Panc1 (cell line): ENCODE data around the gene DPYD. TPM values are rescaled to one million over a fixed set of nuclear protein-coding genes. Genes with fewer than 3 reads are reported as not detected.

ENCODE experiments used
- ATAC-seq: fragments of 200-7000 bp; cut with Tn5 transposase; 2 replicates; pipeline ENCODE4 v1.9.1; 2020; ENCODE audit warnings: mild to moderate bottlenecking, moderate library complexity
- BruUV-seq: library from RNA; stranded (reverse); fragments of 400-500 nt; replicated peaks from 2 replicates; lab custom pipeline; 2021; lab: Mats Ljungman, UMichigan
- CTCF ChIA-PET: fragments of 300-600 bp; sonication (Branson Sonifier 250); formaldehyde crosslinking; loops from one replicate; lab custom pipeline; 2022; ENCODE audit warnings: antibody characterized with exemption; lab: Charles Lee
- POLR2A ChIA-PET: fragments of 300-600 bp; sonication (Branson Sonifier 250); formaldehyde crosslinking; loops from one replicate; lab custom pipeline; 2022; ENCODE audit warnings: antibody characterized with exemption; lab: Charles Lee
- DNase-seq: peaks from one replicate; pipeline ENCODE4 v3.0.0-alpha.2; 2010; ENCODE audit warnings: low read depth, low spot score
- H3K27ac ChIP-seq: 2 replicates; pipeline ENCODE4 v1.5.1; 2011; ENCODE audit warnings: mild to moderate bottlenecking, low read length, inconsistent platforms
- H3K27me3 ChIP-seq: fragments of 200-500 bp; sonication (Bioruptor generic); 2 replicates; pipeline ENCODE4 v1.6.0; 2014; ENCODE audit warnings: low read length, inconsistent platforms; ENCODE audit not compliant: control insufficient read depth, insufficient read depth
- H3K36me3 ChIP-seq: fragments of 200-500 bp; sonication (Bioruptor generic); 2 replicates; pipeline ENCODE4 v1.5.1; 2014; ENCODE audit warnings: inconsistent platforms, mild to moderate bottlenecking, low read length, moderate library complexity; ENCODE audit not compliant: control insufficient read depth, insufficient read depth
- H3K4me1 ChIP-seq: 2 replicates; pipeline ENCODE4 v1.5.1; 2011; ENCODE audit warnings: inconsistent platforms, mild to moderate bottlenecking, low read length, moderate library complexity; ENCODE audit not compliant: control insufficient read depth, insufficient read depth
- H3K4me3 ChIP-seq, 2 experiments: 2 replicates each; pipeline ENCODE4 v1.5.1; 2011 to 2012; ENCODE audit warnings: low read depth in 2 of 2, low read length in 2 of 2, mild to moderate bottlenecking in 2 of 2, inconsistent platforms in 1 of 2, moderate library complexity in 1 of 2
- H3K9me3 ChIP-seq: fragments of 200-500 bp; sonication (Bioruptor generic); 2 replicates; pipeline ENCODE4 v1.5.1; 2014; ENCODE audit warnings: low read depth, mild to moderate bottlenecking, inconsistent platforms, low read length, moderate library complexity; ENCODE audit not compliant: control insufficient read depth, insufficient read depth
- POLR2AphosphoS5 ChIP-seq: IDR thresholded peaks from 2 replicates; pipeline ENCODE4 v1.6.1; 2012; ENCODE audit warnings: mild to moderate bottlenecking, low read depth, low read length, moderate library complexity
- SIN3A ChIP-seq: IDR thresholded peaks from 2 replicates; pipeline ENCODE4 v1.6.1; 2012; ENCODE audit warnings: low read depth, mild to moderate bottlenecking, low read length, moderate library complexity, borderline replicate concordance; ENCODE audit not compliant: insufficient read depth
- TCF7L2 ChIP-seq: IDR thresholded peaks from 2 replicates; pipeline ENCODE4 v1.6.1; 2011; ENCODE audit warnings: mild to moderate bottlenecking, low read depth, low read length, inconsistent platforms
- in situ Hi-C: cut with HindIII; loops from 2 replicates; pipeline ENCODE4 v1.10.0; 2016; ENCODE audit warnings: low sequenced_read_pairs, low pct_unique_long_range_greater_than_20kb
- intact Hi-C: fragments of 100-400 bp; cut with micrococcal nuclease; formaldehyde crosslinking; loops from one replicate; pipeline ENCODE4 v1.10.0; 2022; ENCODE audit not compliant: unreplicated experiment
- total RNA-seq: library from RNA; stranded (reverse); gene quantifications from one replicate; pipeline ENCODE4 v1.2.1, GENCODE V29; 2021; ENCODE audit not compliant: unreplicated experiment
- TF ChIP-seq, protein P1 (sequence below), 2 experiments: IDR thresholded peaks; 2 replicates each; pipeline ENCODE4 v1.6.1; 2011 to 2012; ENCODE audit warnings: low read depth in 2 of 2, control low read depth in 1 of 2, low read length in 1 of 2, mild to moderate bottlenecking in 1 of 2, moderate library complexity in 1 of 2; ENCODE audit not compliant: insufficient read depth in 1 of 2
- TF ChIP-seq, protein P2 (sequence below): fragments of 450-650 bp; IDR thresholded peaks from 2 replicates; pipeline ENCODE4 v1.5.1; 2017; ENCODE audit warnings: mild to moderate bottlenecking

Gene DPYD
- total RNA-seq, 1 experiment from 2014 or later = 2.0 TPM

DNA sequence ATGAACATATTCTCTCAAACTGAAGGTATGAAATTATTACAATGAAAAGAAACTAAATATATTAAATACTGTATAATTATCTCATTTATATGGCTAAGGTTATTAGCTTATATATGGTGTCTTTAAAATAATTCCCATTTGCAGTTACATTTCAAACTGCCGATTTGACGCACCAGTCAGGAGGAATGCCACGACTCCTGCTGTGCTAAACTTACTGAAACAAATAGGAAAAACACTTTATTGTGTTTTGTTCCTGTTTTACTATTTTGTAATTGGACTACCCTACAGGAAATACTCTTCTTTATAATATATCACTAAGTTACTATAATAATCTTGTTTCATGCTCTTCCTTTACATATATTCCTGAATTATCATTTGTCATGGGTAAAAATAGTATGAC lies 117.8 kb downstream of the DPYD start:
- H3K4me1 ChIP-seq = no peaks in the 10 kb centered on the region
- ATAC-seq (no peak), DNase-seq (no peak)
- no peaks in the 10 kb centered on the region for H3K27me3 ChIP-seq
- POLR2A ChIA-PET = no interaction called here
- CTCF ChIA-PET = no interaction called here
- intact Hi-C loops (loop anchor here (10.0 kb wide), 1 partner anchor 838 kb away; no protein-coding TSS in a partner anchor), in situ Hi-C loops (no loop called here)
- no peak overlapping the region for H3K27ac ChIP-seq
- no peaks in the 10 kb centered on the region for H3K9me3 ChIP-seq
- TF ChIP-seq POLR2AphosphoS5 = no peak
- no peak for TF ChIP-seq SIN3A
- TF ChIP-seq, protein P1, sequence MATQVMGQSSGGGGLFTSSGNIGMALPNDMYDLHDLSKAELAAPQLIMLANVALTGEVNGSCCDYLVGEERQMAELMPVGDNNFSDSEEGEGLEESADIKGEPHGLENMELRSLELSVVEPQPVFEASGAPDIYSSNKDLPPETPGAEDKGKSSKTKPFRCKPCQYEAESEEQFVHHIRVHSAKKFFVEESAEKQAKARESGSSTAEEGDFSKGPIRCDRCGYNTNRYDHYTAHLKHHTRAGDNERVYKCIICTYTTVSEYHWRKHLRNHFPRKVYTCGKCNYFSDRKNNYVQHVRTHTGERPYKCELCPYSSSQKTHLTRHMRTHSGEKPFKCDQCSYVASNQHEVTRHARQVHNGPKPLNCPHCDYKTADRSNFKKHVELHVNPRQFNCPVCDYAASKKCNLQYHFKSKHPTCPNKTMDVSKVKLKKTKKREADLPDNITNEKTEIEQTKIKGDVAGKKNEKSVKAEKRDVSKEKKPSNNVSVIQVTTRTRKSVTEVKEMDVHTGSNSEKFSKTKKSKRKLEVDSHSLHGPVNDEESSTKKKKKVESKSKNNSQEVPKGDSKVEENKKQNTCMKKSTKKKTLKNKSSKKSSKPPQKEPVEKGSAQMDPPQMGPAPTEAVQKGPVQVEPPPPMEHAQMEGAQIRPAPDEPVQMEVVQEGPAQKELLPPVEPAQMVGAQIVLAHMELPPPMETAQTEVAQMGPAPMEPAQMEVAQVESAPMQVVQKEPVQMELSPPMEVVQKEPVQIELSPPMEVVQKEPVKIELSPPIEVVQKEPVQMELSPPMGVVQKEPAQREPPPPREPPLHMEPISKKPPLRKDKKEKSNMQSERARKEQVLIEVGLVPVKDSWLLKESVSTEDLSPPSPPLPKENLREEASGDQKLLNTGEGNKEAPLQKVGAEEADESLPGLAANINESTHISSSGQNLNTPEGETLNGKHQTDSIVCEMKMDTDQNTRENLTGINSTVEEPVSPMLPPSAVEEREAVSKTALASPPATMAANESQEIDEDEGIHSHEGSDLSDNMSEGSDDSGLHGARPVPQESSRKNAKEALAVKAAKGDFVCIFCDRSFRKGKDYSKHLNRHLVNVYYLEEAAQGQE (IDR thresholded peaks at IDR 0.05; ENCODE audit: insufficient read depth in 1 of 2, low read depth in 2 of 2, low read length in 1 of 2) = no peak
- TF ChIP-seq TCF7L2 = no peak
- TF ChIP-seq, protein P2, sequence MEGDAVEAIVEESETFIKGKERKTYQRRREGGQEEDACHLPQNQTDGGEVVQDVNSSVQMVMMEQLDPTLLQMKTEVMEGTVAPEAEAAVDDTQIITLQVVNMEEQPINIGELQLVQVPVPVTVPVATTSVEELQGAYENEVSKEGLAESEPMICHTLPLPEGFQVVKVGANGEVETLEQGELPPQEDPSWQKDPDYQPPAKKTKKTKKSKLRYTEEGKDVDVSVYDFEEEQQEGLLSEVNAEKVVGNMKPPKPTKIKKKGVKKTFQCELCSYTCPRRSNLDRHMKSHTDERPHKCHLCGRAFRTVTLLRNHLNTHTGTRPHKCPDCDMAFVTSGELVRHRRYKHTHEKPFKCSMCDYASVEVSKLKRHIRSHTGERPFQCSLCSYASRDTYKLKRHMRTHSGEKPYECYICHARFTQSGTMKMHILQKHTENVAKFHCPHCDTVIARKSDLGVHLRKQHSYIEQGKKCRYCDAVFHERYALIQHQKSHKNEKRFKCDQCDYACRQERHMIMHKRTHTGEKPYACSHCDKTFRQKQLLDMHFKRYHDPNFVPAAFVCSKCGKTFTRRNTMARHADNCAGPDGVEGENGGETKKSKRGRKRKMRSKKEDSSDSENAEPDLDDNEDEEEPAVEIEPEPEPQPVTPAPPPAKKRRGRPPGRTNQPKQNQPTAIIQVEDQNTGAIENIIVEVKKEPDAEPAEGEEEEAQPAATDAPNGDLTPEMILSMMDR = no peak
- no peak overlapping the region for H3K4me3 ChIP-seq
- no TSS peak for BruUV-seq
- H3K36me3 ChIP-seq = no peaks in the 10 kb centered on the region

DNA sequence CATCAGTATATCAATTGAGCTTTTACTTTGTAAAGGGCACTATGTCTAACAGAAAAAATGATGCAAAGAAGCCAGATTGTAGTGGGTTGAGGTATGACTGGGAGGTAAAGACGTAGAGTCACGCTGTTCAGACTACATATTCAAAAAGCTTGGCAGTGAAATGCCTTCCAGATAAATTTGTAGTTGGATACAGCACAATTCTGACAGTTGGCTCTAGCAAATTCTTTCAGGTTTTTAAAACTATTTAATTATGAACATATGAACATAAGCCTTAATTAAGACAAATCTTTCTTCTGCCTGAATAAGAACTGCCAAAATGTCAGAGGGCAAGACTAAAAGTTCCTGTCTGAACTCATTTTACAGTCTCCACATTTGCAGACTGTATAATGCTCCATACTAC lies 118.8 kb downstream of the DPYD start:
- H3K36me3 ChIP-seq = no peaks in the 10 kb centered on the region
- no peak overlapping the region for H3K27ac ChIP-seq
- H3K27me3 ChIP-seq = no peaks in the 10 kb centered on the region
- no peak for ATAC-seq
- in situ Hi-C loops (no loop called here), intact Hi-C loops (loop anchor here (10.0 kb wide), 1 partner anchor 837 kb away; no protein-coding TSS in a partner anchor)
- no peaks in the 10 kb centered on the region for H3K9me3 ChIP-seq
- TF ChIP-seq TCF7L2 (no peak), POLR2AphosphoS5 (no peak), SIN3A (no peak)
- TF ChIP-seq, protein P2 = no peak
- TF ChIP-seq, protein P1 (IDR thresholded peaks at IDR 0.05; ENCODE audit: insufficient read depth in 1 of 2, low read depth in 2 of 2, low read length in 1 of 2) = no peak
- ChIA-PET CTCF (no interaction called here), POLR2A (no interaction called here)
- no peak for DNase-seq
- H3K4me1 ChIP-seq = no peaks in the 10 kb centered on the region
- H3K4me3 ChIP-seq = no peak overlapping the region
- BruUV-seq = no TSS peak
